H1 (cell line): ENCODE data around the gene ERCC3. TPM values are rescaled to one million over a fixed set of nuclear protein-coding genes. Genes with fewer than 3 reads are reported as not detected.

Experiments used
- CTCF ChIA-PET: fragments of 300-600 bp; sonication (Branson Sonifier 250); formaldehyde crosslinking; loops from one replicate; lab custom pipeline; 2021; ENCODE audit not compliant: partially characterized antibody; lab: Charles Lee
- POLR2A ChIA-PET: fragments of 300-600 bp; sonication (Branson Sonifier 250); formaldehyde crosslinking; loops from one replicate; lab custom pipeline; 2021; ENCODE audit warnings: inconsistent platforms; ENCODE audit not compliant: partially characterized antibody; lab: Charles Lee
- DNase-seq, 2 experiments: peaks; one replicate each; pipeline versions ENCODE4 v3.0.0 to v3.0.0-alpha.2; 2010 to 2022; ENCODE audit warnings: low spot score in 2 of 2, low read depth in 1 of 2, mixed read lengths in 1 of 2
- FAIRE-seq: peaks from 2 replicates; lab custom pipeline; 2011; peaks lifted over from hg19 to GRCh38; lab: Jason Lieb, UNC
- H2AFZ ChIP-seq: 2 replicates; pipeline ENCODE4 v1.8.1; 2012; ENCODE audit warnings: low read length, inconsistent platforms
- H2AK5ac ChIP-seq: 2 replicates; pipeline ENCODE4 v1.6.1; 2013; ENCODE audit warnings: low read depth, low read length
- H2BK120ac ChIP-seq: replicated peaks from 2 replicates; pipeline ENCODE3; 2013; ENCODE audit warnings: low read depth, low read length, inconsistent platforms
- H2BK12ac ChIP-seq: 2 replicates; pipeline ENCODE4 v1.6.1; 2013; ENCODE audit warnings: low read depth, low read length
- H2BK15ac ChIP-seq: 2 replicates; pipeline ENCODE4 v1.6.1; 2013; ENCODE audit warnings: low read length
- H2BK20ac ChIP-seq: 2 replicates; pipeline ENCODE4 v1.6.1; 2013; ENCODE audit warnings: low read length
- H2BK5ac ChIP-seq: 2 replicates; pipeline ENCODE4 v1.6.1; 2013; ENCODE audit warnings: low read depth, low read length
- H3K14ac ChIP-seq: 2 replicates; pipeline ENCODE4 v1.6.1; 2013; ENCODE audit warnings: inconsistent platforms; ENCODE audit not compliant: insufficient read length
- H3K18ac ChIP-seq: 2 replicates; pipeline ENCODE4 v1.6.1; 2013; ENCODE audit warnings: low read length; ENCODE audit errors: extremely low read depth
- H3K23ac ChIP-seq: 2 replicates; pipeline ENCODE4 v1.6.1; 2013; ENCODE audit warnings: inconsistent platforms; ENCODE audit not compliant: insufficient read length
- H3K23me2 ChIP-seq: 2 replicates; pipeline ENCODE4 v1.6.1; 2013; ENCODE audit warnings: low read depth, low read length
- H3K27ac ChIP-seq: 2 replicates; pipeline ENCODE4 v1.6.1; 2011; ENCODE audit warnings: low read depth, low read length, inconsistent platforms
- H3K27me3 ChIP-seq, 4 experiments: replicated peaks in 1 of 4; 1 replicate in 1 of 4; 2 replicates in 3 of 4; pipeline versions ENCODE4 v1.6.1 to v1.8.1; 2011 to 2013; ENCODE audit warnings: low read length in 3 of 4, mild to moderate bottlenecking in 3 of 4, inconsistent platforms in 2 of 4, mixed read lengths in 2 of 4, moderate library complexity in 1 of 4; ENCODE audit not compliant: control insufficient read depth in 3 of 4, insufficient read depth in 3 of 4; ENCODE audit errors: extremely low read depth in 1 of 4
- H3K36me3 ChIP-seq, 4 experiments: 2 replicates each; pipeline versions ENCODE4 v1.6.1 to v1.8.1; 2011 to 2013; ENCODE audit warnings: mild to moderate bottlenecking in 4 of 4, low read length in 3 of 4, moderate library complexity in 2 of 4, control low read depth in 1 of 4, inconsistent platforms in 1 of 4; ENCODE audit not compliant: insufficient read depth in 4 of 4, control insufficient read depth in 2 of 4
- H3K4ac ChIP-seq: replicated peaks from 2 replicates; pipeline ENCODE3; 2013; ENCODE audit warnings: low read length, low read depth, mixed read lengths, inconsistent platforms; ENCODE audit not compliant: insufficient read length
- H3K4me1 ChIP-seq, 4 experiments: replicated peaks in 1 of 4; 1 replicate in 1 of 4; 2 replicates in 3 of 4; pipeline versions ENCODE4 v1.6.1 to v1.8.1; 2011 to 2013; ENCODE audit warnings: low read length in 3 of 4, inconsistent platforms in 2 of 4, mixed read lengths in 1 of 4; ENCODE audit not compliant: insufficient read depth in 4 of 4, control insufficient read depth in 3 of 4
- H3K4me2 ChIP-seq, 2 experiments: 2 replicates each; pipeline versions ENCODE4 v1.6.1 to v1.8.1; 2011 to 2013; ENCODE audit warnings: low read depth in 2 of 2, low read length in 2 of 2, control low read depth in 1 of 2, inconsistent platforms in 1 of 2, mild to moderate bottlenecking in 1 of 2; ENCODE audit not compliant: insufficient read depth in 1 of 2
- H3K4me3 ChIP-seq, 4 experiments: fragments of 200-600, 300-600 bp in 1 of 4; sonication (generic), shearing (Covaris generic), sonication (Bioruptor Twin) in 1 of 4; 2 replicates each; pipeline versions ENCODE4 v1.5.1 to v1.8.1; 2011 to 2016; ENCODE audit warnings: low read length in 4 of 4, low read depth in 3 of 4, control low read depth in 2 of 4, inconsistent platforms in 2 of 4, mild to moderate bottlenecking in 2 of 4, mixed read lengths in 1 of 4, moderate library complexity in 1 of 4; ENCODE audit not compliant: insufficient read depth in 2 of 4; ENCODE audit errors: extremely low read depth in 1 of 4
- H3K56ac ChIP-seq: replicated peaks from 2 replicates; pipeline ENCODE3; 2013; ENCODE audit warnings: low read depth, mild to moderate bottlenecking, mixed read lengths, low read length, inconsistent platforms; ENCODE audit not compliant: insufficient read length
- H3K79me1 ChIP-seq: 2 replicates; pipeline ENCODE4 v1.6.1; 2013; ENCODE audit warnings: low read depth, low read length, control low read depth
- H3K79me2 ChIP-seq, 2 experiments: 2 replicates each; pipeline versions ENCODE4 v1.6.1 to v1.8.1; 2012 to 2013; ENCODE audit warnings: low read length in 2 of 2, mild to moderate bottlenecking in 2 of 2, inconsistent platforms in 1 of 2; ENCODE audit not compliant: insufficient read depth in 2 of 2, control insufficient read depth in 1 of 2
- H3K9ac ChIP-seq, 4 experiments: replicated peaks in 1 of 4; 1 replicate in 1 of 4; 2 replicates in 3 of 4; pipeline versions ENCODE4 v1.6.1 to v1.8.1; 2011 to 2013; ENCODE audit warnings: low read depth in 3 of 4, low read length in 3 of 4, control low read depth in 2 of 4, mild to moderate bottlenecking in 2 of 4, moderate library complexity in 2 of 4, inconsistent platforms in 1 of 4; ENCODE audit errors: extremely low read depth in 1 of 4
- H3K9me3 ChIP-seq, 2 experiments: 2 replicates each; pipeline versions ENCODE4 v1.6.1 to v1.8.1; 2012 to 2013; ENCODE audit warnings: mild to moderate bottlenecking in 2 of 2, moderate library complexity in 2 of 2, control low read depth in 1 of 2, inconsistent platforms in 1 of 2, low read depth in 1 of 2, low read length in 1 of 2, mixed read lengths in 1 of 2; ENCODE audit not compliant: insufficient read depth in 2 of 2
- H4K20me1 ChIP-seq, 2 experiments: replicated peaks in 1 of 2; 2 replicates each; pipeline versions ENCODE3 to v1.8.1; 2011 to 2013; ENCODE audit warnings: inconsistent platforms in 2 of 2, low read length in 2 of 2, mild to moderate bottlenecking in 1 of 2; ENCODE audit not compliant: insufficient read depth in 2 of 2, control insufficient read depth in 1 of 2
- H4K5ac ChIP-seq: 2 replicates; pipeline ENCODE4 v1.6.1; 2013; ENCODE audit warnings: low read length, low read depth, mixed read lengths, inconsistent platforms; ENCODE audit not compliant: insufficient read length
- H4K8ac ChIP-seq: 2 replicates; pipeline ENCODE4 v1.8.0; 2013; ENCODE audit warnings: mild to moderate bottlenecking, moderate library complexity, low read length, inconsistent platforms; ENCODE audit not compliant: insufficient read depth; ENCODE audit errors: extremely low read depth
- H4K91ac ChIP-seq: replicated peaks from 2 replicates; pipeline ENCODE3; 2013; ENCODE audit warnings: low read length, mixed read lengths, inconsistent platforms; ENCODE audit not compliant: insufficient read length
- CHD1 ChIP-seq: IDR thresholded peaks from 2 replicates; pipeline ENCODE4 v1.6.1; 2012; ENCODE audit warnings: low read depth, low read length, improper control_type of control experiment
- CHD2 ChIP-seq: IDR thresholded peaks from 2 replicates; pipeline ENCODE4 v1.6.1; 2012; ENCODE audit warnings: low read length, improper control_type of control experiment
- NANOG ChIP-seq: IDR thresholded peaks from 2 replicates; pipeline ENCODE4 v1.6.1; 2011; ENCODE audit warnings: low read length, low read depth, mild to moderate bottlenecking, inconsistent platforms; ENCODE audit not compliant: insufficient read depth, poor library complexity, severe bottlenecking
- POLR2A ChIP-seq, 2 experiments: IDR thresholded peaks; 1 replicate in 1 of 2; 2 replicates in 1 of 2; pipeline ENCODE4 v1.6.1; 2011; ENCODE audit warnings: low read depth in 2 of 2, low read length in 2 of 2, mild to moderate bottlenecking in 2 of 2; ENCODE audit errors: control extremely low read depth in 1 of 2
- RAD21 ChIP-seq, 2 experiments: IDR thresholded peaks in 1 of 2; conservative IDR thresholded peaks in 1 of 2; 2 replicates each; pipeline ENCODE4 v1.6.1; 2011; ENCODE audit warnings: low read depth in 2 of 2, low read length in 2 of 2, improper control_type of control experiment in 1 of 2, inconsistent platforms in 1 of 2, mild to moderate bottlenecking in 1 of 2, moderate library complexity in 1 of 2
- RXRA ChIP-seq: IDR thresholded peaks from 2 replicates; pipeline ENCODE4 v1.6.1; 2011; ENCODE audit warnings: low read depth, mild to moderate bottlenecking, low read length, moderate library complexity; ENCODE audit not compliant: insufficient read depth
- SAP30 ChIP-seq: fragments of 300-600 bp; sonication (generic); IDR thresholded peaks from 2 replicates; pipeline ENCODE4 v1.7.1; 2012; ENCODE audit warnings: low read length, moderate library complexity, mild to moderate bottlenecking, inconsistent platforms; ENCODE audit not compliant: insufficient read depth, insufficient replicate concordance
- SIX5 ChIP-seq: IDR thresholded peaks from 2 replicates; pipeline ENCODE4 v1.6.1; 2011; ENCODE audit warnings: mild to moderate bottlenecking, low read depth, low read length
- TEAD4 ChIP-seq: IDR thresholded peaks from 2 replicates; pipeline ENCODE4 v1.6.1; 2012; ENCODE audit warnings: low read depth, low read length, inconsistent platforms, mixed read lengths
- WGBS, 2 experiments: shearing (Covaris generic) in 1 of 2; methylation state at CpG; one replicate each; pipeline versions ENCODE4 v1.1.6 to v1.1.7; 2013 to 2015; ENCODE audit warnings: low lambda C conversion rate in 2 of 2, mixed read lengths in 2 of 2, inconsistent platforms in 1 of 2, low coverage in 1 of 2, missing lambda C conversion rate in 1 of 2; ENCODE audit not compliant: insufficient replicate concordance in 2 of 2, insufficient coverage in 1 of 2, insufficient read length in 1 of 2; ENCODE audit errors: extremely low coverage in 1 of 2, missing lambda C conversion rate in 1 of 2; 5-methylcytosine and 5-hydroxymethylcytosine counted together
- polyA plus RNA-seq, 7 experiments: library from polyadenylated mRNA; depleted of rRNA in 3 of 7; stranded (reverse) in 5 of 7; unstranded in 2 of 7; fragments of >200 nt in 5 of 7; fragments of 200-250 nt in 2 of 7; gene quantifications; 1 replicate in 5 of 7; 2 replicates in 1 of 7; 4 replicates in 1 of 7; pipeline versions ENCODE4 v1.2.1 to v1.2.3, GENCODE V29; 2011 to 2013; ENCODE audit warnings: missing spikeins in 2 of 7, mixed read lengths in 2 of 7
- total RNA-seq: library from RNA; stranded (reverse); fragmentation: NEBNext Ultra II Directional; extraction: Animal tissue kit (Norgen Biotek cat#: 25700); gene quantifications from 2 replicates; pipeline ENCODE4 v1.2.1, GENCODE V29; 2021

Gene ERCC3
- total and polyA plus RNA-seq, 2 of the 8 experiments (the other 6 are each of a cell fraction or from before 2014, with no cell fraction given), result 41.8 to 48.9 TPM

- H3K79me1 ChIP-seq, result no peaks in the 10 kb centered on the region
- no peak overlapping the region for H3K27ac ChIP-seq
- H3K56ac ChIP-seq, result no peak overlapping the region
- H3K36me3 ChIP-seq, result peaks cover 2 to 32% (median 7%) of the 10 kb centered on the region in 4 experiments; a peak in 6 of 8 replicates
- H3K9me3 ChIP-seq, result no peaks in the 10 kb centered on the region
- no peak overlapping the region for H2AK5ac ChIP-seq
- WGBS, 2 experiments, result 83% methylated on average over 3 of the region's 3 CpGs; no CpG with 5 or more reads in 1 of the 2 experiments
- H2BK12ac ChIP-seq, result no peak overlapping the region
- CTCF ChIA-PET, result interaction anchor here (0.9 kb wide), 1 partner anchor 9 kb away, joined by 3 read pairs; no protein-coding TSS in a partner anchor
- no peak overlapping the region for H3K14ac ChIP-seq
- POLR2A ChIA-PET, result interaction anchor here (1.0 to 1.3 kb wide), 2 partner anchors 16 to 18 kb away, joined by 3 to 4 read pairs; no protein-coding TSS in a partner anchor
- H4K8ac ChIP-seq, result no peak overlapping the region
- DNase-seq (no peak), FAIRE-seq (no peak)
- H4K20me1 ChIP-seq, result no peaks in the 10 kb centered on the region
- H3K18ac ChIP-seq, result no peak overlapping the region
- H3K9ac ChIP-seq, result no peak overlapping the region
- no peak overlapping the region for H2BK120ac ChIP-seq
- no peak overlapping the region for H2BK5ac ChIP-seq
- TF ChIP-seq TEAD4, result no peak
- TF ChIP-seq CHD2, result no peak
- no peak for TF ChIP-seq CHD1
- TF ChIP-seq RXRA, result no peak
- TF ChIP-seq SIX5, result no peak
- no peak for TF ChIP-seq NANOG
- TF ChIP-seq SAP30, result no peak
- TF ChIP-seq RAD21 (IDR thresholded peaks at IDR 0.05 in 1 of 2, conservative IDR thresholded peaks at IDR 0.05 in 1 of 2; ENCODE audit: low read depth in 2 of 2, low read length in 2 of 2), result no peak
- TF ChIP-seq POLR2A (IDR thresholded peaks at IDR 0.05; ENCODE audit: control extremely low read depth in 1 of 2, low read depth in 2 of 2, low read length in 2 of 2), result no peak
- no peak overlapping the region for H2BK20ac ChIP-seq
- H2AFZ ChIP-seq, result no peak overlapping the region
- no peak overlapping the region for H3K4me3 ChIP-seq
- H3K4me2 ChIP-seq, result no peak overlapping the region
- no peaks in the 10 kb centered on the region for H3K79me2 ChIP-seq
- H3K23ac ChIP-seq, result no peak overlapping the region
- no peaks in the 10 kb centered on the region for H3K4me1 ChIP-seq
- no peak overlapping the region for H4K91ac ChIP-seq
- no peak overlapping the region for H3K4ac ChIP-seq
- no peak overlapping the region for H4K5ac ChIP-seq
- H3K23me2 ChIP-seq, result no peaks in the 10 kb centered on the region
- H3K27me3 ChIP-seq, result no peaks in the 10 kb centered on the region
- no peak overlapping the region for H2BK15ac ChIP-seq
Measured at GRCh38 chr2:127310980-127311379, 17.0 kb upstream of the ERCC3 start.
